Measurements from ENCODE around the gene KRT8.
"Not testable (repeated sequence)": the region's sequence is repeated elsewhere in the genome, so short reads cannot be mapped to it uniquely, and the experiment has no call there.

KRT8 gene

GRCh38 chr12:52901715-52902541 is 2.9 kb downstream of the KRT8 start:
- no peak for DNase-seq (ENCODE audit: low read depth)

GRCh38 chr12:52900896-52901714 is 3.8 kb downstream of the KRT8 start:
- DNase-seq (ENCODE audit: low read depth) = no peak

- no peak for DNase-seq (ENCODE audit: low read depth)
Observed at GRCh38 chr12:52900166-52900895, 4.5 kb downstream of the KRT8 start.

- DNase-seq (ENCODE audit: low read depth) = no peak
Observed at GRCh38 chr12:52899338-52900035, 5.4 kb downstream of the KRT8 start.

GRCh38 chr12:52896190-52897100 is 8.4 kb downstream of the KRT8 start:
- no peak for DNase-seq (ENCODE audit: low read depth)

GRCh38 chr12:52895726-52896189 is 9.1 kb downstream of the KRT8 start:
- no peak for DNase-seq (ENCODE audit: low read depth)

- no peak for DNase-seq (ENCODE audit: low read depth)
Observed at GRCh38 chr12:52892974-52893373, 11.9 kb downstream of the KRT8 start.

GRCh38 chr12:52892207-52892852 is 12.5 kb downstream of the KRT8 start:
- DNase-seq (ENCODE audit: low read depth) = no peak

- no peak for DNase-seq (ENCODE audit: low read depth)
Observed at GRCh38 chr12:52891044-52891443, 13.8 kb downstream of the KRT8 start.

GRCh38 chr12:52890417-52890816 is 14.5 kb downstream of the KRT8 start:
- DNase-seq (ENCODE audit: low read depth) = no peak

- no peak for DNase-seq (ENCODE audit: low read depth)
Observed at GRCh38 chr12:52884526-52885293, 20.2 kb downstream of the KRT8 start.

GRCh38 chr12:52880499-52880898 is 24.4 kb downstream of the KRT8 start:
- not testable (repeated sequence) for DNase-seq (ENCODE audit: low read depth)

GRCh38 chr12:52879394-52880351 is 25.2 kb downstream of the KRT8 start:
- no peak for DNase-seq (ENCODE audit: low read depth)

- DNase-seq (ENCODE audit: low read depth) = no peak
Observed at GRCh38 chr12:52878507-52879393, 26.1 kb downstream of the KRT8 start.

- no peak for DNase-seq (ENCODE audit: low read depth)
Observed at GRCh38 chr12:52877242-52877641, 27.6 kb downstream of the KRT8 start.

GRCh38 chr12:52876372-52876771 is 28.5 kb downstream of the KRT8 start:
- no peak for DNase-seq (ENCODE audit: low read depth)

All from non-pigmented ciliary epithelial cell (primary cell).